GM21526 (cell line): Measurements from ENCODE around the gene PUS1.
A peak's percentile ranks its signal among the peaks of the same experiment; 100 is the strongest.
"Not testable (repeated sequence)": the region's sequence is repeated elsewhere in the genome, so short reads cannot be mapped to it uniquely, and the experiment has no call there.

Experiments used
- ATAC-seq: cut with Tn5 transposase; IDR thresholded peaks from one replicate; pipeline ENCODE4 v1.9.1; 2021; ENCODE audit warnings: moderate library complexity; ENCODE audit not compliant: unreplicated experiment, low FRiP score

PUS1 gene

GRCh38 chr12:131929581-131930456 lies 743 bp downstream of the PUS1 start:
- ATAC-seq = no peak

GRCh38 chr12:131930510-131930909 lies 1.4 kb downstream of the PUS1 start:
- no peak for ATAC-seq

GRCh38 chr12:131933387-131933786 lies 4.3 kb downstream of the PUS1 start:
- no peak for ATAC-seq

- no peak for ATAC-seq
These were observed 5.5 kb downstream of the PUS1 start for GRCh38 chr12:131934535-131934934.

GRCh38 chr12:131938082-131938481 lies 9.0 kb downstream of the PUS1 start:
- no peak for ATAC-seq

GRCh38 chr12:131939007-131939406 lies 9.9 kb downstream of the PUS1 start:
- ATAC-seq = no peak

- no peak for ATAC-seq
These were observed 11.1 kb downstream of the PUS1 start for GRCh38 chr12:131940141-131940547.

GRCh38 chr12:131941116-131941986 lies 12.3 kb downstream of the PUS1 start:
- no peak for ATAC-seq

- no peak for ATAC-seq
These were observed 12.9 kb downstream of the PUS1 start for GRCh38 chr12:131941987-131942341.

- no peak for ATAC-seq
These were observed 13.6 kb downstream of the PUS1 start for GRCh38 chr12:131942671-131943070.

- no peak for ATAC-seq
These were observed 14.3 kb downstream of the PUS1 start for GRCh38 chr12:131943389-131943788.

- no peak for ATAC-seq
These were observed 14.8 kb downstream of the PUS1 start for GRCh38 chr12:131943876-131944275.

GRCh38 chr12:131944601-131945251 lies 15.7 kb downstream of the PUS1 start:
- ATAC-seq = no peak

GRCh38 chr12:131946757-131947156 lies 17.7 kb downstream of the PUS1 start:
- ATAC-seq = no peak

- no peak for ATAC-seq
These were observed 18.5 kb downstream of the PUS1 start for GRCh38 chr12:131947482-131948027.

GRCh38 chr12:131948166-131948712 lies 19.2 kb downstream of the PUS1 start:
- no peak for ATAC-seq

- not testable (repeated sequence) for ATAC-seq
These were observed 19.8 kb downstream of the PUS1 start for GRCh38 chr12:131948713-131949430.

GRCh38 chr12:131949431-131950181 lies 20.5 kb downstream of the PUS1 start, which contains the start of gene EP400:
EP400 (plus strand) TSS chr12:131949942; CDS start chr12:131960620, 10,678 bp downstream.
- peak; percentile 82 for ATAC-seq
